EH (cell line): ENCODE data around the gene FCN1.

Experiments used
- DNase-seq: peaks from one replicate; pipeline ENCODE4 v3.0.0-alpha.2; 2015; ENCODE audit warnings: low read depth

Gene FCN1

DNA sequence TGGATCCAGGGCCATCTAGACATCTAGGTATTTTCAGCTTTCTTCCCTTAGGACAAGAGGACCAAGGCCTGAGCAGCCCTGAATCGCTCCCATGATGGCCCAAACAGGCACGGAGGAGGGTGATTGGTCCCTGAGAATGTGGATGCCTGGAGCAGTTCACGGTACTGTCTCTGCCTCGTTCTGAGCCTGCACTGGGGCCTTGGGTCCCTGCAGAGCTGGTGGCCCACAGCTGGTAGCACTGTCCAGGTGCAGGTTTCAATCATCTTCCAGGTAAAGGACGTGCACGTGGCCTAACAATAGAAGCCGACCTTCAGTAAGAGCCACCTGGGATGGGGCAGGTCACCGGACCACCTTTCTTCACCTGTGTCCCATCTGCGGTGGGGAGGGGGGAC, 19.4 kb upstream of the FCN1 start:
- no peak for DNase-seq

DNA sequence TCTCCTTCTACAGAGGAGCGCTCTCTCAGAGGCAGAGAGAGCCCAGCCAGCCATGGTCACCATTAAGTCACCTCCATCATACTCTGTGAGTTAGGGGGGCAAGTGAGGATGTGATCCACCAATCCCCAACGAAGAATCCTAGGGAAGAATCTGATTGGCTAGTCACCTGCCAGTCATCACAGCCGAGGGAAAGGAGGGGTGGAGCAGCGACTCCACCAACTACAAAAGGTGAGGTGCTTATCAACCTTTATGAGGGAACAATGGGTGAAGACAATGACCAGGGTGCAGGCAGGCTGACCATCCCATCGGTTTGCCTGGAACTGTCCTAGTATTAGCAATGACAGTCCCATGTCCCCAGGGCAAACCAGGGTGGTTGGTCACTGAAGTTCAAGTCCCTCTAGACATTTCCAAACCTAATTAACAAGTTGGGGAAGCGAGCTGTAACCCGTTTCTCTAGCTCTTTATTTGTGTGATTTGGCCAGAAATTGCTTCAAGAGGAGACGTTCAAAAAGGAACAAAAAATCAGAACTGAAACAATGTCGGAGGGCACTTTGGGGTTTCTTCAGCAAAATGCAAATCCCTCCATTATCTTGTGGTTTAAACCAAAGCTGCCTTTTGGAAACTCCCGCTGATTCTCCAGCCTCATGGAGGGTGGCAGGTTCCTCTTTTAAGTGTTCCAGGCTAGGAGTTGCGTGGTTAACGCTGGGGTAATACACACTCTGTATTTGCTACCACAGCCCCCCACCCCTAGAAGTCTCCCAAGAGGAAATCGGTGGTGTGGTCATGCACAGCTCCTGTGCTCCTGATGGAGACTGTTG, 18.8 kb upstream of the FCN1 start:
- DNase-seq: no peak

DNA sequence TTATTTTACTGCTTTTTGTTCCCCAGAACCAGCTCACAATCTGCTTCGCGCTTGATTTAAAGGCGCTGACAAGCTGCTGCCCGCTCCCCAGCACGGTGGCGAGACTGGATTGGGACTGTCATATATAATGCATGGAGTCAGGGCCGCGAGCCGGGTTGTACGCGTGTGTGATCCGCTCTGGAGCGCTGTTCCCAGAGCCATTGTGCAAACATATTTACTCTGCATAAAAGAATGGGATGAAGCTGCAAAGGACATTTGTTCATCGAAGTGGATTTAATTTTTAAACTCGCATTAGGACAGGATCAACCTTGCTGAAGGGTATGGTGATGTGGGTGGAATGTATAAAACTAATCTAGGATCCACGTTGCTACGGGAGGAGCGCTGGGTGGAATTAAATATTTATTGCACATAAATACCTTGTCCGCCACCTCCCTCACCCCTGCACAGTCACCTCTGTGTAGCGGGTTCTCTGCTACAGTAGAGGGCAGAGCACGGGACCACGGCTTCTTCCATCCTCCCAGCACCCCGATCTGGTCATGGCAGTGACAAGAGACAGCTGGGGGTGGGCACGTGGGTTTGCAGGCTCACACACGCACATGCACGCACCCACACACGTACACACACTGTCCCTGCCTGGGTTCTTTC, 18.1 kb upstream of the FCN1 start:
- DNase-seq: no peak

DNA sequence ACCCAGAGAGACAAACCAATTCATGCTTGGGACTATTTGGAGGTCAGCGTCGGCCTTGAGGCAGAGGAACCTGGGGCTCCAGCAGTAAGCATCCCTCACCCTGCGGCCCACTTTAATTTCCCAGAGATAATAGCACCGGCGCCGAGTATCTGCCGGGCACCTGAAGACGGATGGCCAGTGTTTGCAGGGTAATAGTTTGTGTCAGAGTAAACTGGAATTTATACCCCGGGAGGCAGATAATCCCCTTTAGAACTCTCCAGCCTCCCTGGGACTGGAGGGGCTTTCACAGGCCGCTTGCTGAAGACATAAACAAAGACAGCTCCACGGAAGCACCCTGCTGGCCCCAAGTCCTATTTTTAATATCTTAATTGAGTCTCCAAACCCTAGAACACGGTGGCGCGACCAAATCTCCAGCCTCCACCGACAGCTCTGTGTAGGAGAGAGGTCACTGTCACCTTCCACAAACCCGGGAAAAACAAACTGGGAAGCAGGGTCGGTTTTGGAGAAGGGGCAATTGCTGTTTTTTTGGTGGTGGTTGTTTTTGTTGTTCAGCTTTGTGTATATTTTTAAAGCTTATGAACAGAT, 17.4 kb upstream of the FCN1 start:
- DNase-seq: no peak

DNA sequence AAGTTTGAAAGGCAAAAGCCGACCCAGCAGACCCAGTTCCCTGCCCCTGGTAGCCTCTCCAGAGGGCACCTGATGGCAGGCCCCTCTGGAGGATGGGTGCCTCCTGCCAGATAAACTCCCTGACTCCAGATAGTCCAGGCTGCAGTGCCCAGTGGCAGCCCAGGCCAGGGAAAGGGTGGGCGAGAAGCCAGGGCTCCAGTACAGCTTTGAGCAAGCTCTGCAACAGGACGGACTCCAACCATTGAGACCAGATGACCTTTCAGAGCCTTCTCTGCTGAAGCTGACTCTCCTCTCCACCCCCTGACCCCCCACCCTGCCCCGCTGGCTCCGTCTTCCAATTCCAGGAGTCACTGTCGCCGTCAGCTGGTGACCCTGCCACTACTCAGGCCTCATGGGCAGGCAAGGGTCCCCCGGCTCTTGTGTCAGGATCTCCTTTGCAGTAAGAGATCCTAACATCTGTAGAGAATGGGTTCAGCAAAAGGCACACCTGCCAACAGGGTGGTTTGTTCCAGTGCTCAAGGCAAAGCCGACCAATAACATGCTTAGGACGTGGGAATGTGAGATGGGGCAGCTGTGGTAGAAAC, 15.5 kb upstream of the FCN1 start:
- DNase-seq: no peak

DNA sequence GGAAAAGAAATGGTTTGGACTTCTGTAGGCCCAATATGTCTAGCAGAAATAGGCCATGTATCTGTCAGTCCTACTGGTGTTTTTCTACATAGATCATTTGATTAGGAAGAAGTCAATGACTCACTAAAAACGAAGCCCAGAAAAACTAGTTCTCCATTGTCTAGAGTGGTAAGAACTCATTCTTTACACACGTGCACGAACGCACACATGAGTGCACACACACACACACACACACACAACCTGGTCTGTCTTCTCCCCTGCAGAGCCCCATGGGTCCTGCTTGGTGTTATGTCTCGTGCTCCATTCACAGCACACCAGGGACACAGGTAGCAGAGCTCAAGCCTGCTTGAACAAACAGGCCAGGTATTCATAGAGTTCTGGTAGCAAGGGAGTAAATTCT, 14.9 kb upstream of the FCN1 start:
- no peak for DNase-seq

DNA sequence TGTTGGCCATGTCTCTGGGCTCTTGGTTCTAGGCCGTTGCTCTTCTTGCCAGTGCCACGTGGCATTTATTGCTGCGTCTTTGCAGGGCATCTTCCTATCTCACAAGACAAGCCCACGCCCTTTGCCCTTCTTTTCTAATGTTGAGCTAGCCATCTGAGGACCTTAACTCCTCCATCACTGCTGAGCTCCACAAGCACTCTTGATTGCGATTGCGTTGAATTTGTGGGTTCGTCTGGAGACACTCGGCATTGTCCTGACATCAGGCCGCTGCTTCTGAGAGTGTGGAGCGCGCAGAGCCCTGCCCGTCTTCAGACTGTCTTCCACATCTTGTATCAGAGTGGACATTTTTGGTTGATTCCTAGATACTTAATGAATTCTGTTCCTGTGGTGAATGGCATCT, 14.5 kb upstream of the FCN1 start:
- no peak for DNase-seq

DNA sequence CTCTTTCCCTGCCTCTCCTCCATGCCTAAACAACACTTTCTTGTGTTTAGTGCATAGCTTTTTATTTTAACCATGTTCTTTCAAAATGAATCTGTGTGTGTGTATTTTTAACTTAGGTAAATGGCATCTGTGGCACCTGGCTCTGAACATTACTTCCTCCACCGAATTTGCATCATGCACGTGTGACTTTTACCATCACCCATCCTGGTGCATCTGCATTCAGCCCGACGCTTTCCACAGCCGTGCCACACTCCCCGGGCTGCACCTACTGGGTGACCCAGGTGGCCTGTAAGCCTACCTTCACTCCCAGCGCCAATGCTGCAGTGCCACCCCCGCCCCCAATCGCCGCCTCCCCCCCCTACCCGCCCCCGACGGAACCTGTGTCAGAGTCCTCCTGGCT, 12.7 kb upstream of the FCN1 start:
- no peak for DNase-seq

DNA sequence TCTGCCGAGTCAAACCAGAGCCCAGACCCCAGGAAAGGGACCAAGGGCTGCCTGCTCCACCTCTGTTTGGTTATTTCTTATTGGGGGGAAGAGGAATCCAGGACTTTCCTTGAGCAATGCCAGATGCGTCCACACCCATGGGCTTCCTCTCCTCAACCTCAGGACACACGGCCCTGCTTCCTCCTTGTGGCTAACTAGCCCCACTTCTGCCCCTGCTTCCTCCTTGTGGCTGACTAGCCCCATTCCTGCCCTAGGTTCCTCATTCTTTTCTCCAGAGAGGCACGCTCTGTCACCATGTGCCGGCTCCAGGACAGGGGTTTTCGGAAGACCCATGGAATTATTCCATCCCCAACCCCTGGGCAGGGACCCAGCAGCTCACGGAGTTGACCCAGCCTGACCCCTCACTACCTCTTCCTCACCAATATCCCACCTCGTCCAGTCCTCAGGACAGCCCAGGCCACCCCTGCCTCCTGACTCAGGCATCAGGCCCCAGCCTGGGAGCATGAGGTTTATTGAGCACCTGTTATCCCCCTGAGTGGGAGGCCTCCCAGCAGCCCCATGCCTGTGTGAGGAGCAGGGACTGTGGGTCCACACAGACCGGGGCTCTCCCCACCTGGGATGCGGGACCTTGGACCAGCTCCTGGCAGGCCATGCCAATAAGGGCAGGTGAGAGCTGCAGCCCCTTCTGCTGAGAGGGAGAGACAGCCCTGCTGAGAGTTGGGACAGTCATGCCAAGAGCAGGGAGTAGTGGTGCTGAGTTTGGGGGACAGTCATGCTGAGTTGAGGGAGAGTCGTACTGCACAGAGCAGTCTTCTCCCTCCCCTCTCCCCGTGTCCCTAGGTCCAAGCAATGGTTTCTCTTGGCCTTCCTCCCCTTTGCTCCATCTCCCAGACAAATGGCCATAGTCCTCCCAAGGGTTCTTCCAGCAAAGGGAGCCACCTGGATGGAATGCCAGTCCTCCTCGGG, 11.8 kb upstream of the FCN1 start:
- no peak for DNase-seq

DNA sequence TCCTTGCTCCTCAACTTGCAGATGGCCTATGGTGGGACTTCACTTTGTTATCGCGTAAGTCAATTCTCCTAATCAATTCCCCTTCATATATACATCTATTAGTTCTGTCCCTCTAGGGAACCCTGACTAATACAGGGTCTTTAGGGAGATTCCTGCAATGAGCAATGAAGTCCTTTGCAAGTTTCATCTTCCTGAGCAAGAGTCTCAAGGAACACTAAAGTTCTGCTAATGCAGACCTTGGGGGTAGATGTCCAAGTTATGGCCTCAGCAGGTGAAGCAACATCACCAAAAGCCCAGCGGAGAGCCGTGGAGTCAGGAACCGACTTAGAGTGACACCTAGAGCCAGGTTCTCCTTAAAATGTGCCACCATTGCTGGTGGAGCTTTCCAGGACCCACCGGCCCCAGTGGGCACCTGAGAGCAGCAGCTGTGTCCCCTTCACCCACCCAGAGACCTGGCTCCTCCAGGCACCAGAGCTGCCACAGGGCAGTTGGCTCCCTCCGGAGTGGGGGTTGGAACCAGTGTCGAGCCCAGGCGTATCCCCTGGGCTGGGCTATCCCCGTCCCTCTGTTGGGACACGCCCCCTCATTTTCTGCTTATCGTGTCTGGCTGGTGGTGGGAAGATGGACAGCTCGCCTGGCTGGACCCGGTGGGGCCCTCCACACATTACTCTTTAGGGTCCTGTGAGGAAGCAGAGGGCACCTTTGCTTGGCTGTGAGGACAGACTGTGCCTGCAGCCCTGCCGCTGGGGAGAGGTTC, 10.9 kb upstream of the FCN1 start:
- DNase-seq: no peak

DNA sequence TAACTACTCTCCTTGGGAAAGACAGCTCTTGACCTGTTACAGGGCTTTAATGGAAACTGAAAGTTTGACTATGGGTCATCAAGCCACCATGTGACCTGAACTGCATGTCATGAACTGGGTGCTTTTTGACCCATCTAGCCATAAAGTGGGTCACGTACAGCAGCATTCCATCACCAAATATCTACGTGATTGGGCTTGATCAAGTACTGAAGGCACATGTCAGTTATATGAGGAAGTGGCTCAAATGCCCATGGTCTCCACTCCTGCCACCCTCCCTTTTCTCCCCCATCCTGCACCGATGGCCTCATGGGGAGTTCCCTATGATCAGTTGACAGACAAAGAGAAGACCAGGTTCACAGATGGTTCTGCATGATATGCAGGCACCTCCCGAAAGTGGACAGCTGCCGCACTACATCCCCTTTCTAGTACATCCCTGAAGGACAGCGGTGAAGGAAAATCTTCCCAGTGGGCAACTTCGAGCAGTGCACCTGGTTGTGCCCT, 7.3 kb upstream of the FCN1 start:
- no peak for DNase-seq

DNA sequence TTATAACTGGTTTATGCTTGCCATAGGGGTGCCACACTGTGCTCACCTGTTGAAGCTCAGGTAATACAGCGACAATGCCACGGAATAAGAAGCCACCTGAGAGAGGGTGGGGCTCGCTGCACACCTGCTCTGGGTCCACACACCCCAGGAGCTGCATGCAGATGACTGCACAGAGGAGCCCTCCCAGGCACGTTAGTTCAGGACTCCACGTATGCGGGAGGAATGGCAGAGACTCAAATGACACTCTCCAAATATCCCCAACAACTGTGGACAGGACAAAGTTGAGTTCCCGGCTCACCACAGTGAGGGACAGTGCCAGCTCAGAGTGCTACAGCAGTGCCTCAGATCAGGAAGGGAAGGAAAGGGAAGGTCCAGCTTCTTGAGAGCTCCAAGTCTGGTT, 5.8 kb upstream of the FCN1 start:
- no peak for DNase-seq

DNA sequence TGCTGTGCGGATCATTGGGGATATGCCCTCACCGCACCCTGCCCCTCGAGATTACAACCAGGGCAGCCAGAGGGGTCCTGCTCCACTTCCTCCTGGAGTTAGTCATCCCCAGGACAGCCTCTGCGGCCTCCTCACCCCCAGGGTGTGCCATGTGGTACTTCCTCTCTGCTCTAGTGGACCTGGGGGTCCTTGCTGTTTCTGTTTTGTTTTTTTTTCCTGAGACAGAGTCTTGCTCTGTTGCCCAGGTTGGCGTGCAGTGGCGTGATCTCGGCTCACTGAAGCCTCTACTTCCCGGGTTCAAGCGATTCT, 5.2 kb upstream of the FCN1 start:
- DNase-seq: no peak

DNA sequence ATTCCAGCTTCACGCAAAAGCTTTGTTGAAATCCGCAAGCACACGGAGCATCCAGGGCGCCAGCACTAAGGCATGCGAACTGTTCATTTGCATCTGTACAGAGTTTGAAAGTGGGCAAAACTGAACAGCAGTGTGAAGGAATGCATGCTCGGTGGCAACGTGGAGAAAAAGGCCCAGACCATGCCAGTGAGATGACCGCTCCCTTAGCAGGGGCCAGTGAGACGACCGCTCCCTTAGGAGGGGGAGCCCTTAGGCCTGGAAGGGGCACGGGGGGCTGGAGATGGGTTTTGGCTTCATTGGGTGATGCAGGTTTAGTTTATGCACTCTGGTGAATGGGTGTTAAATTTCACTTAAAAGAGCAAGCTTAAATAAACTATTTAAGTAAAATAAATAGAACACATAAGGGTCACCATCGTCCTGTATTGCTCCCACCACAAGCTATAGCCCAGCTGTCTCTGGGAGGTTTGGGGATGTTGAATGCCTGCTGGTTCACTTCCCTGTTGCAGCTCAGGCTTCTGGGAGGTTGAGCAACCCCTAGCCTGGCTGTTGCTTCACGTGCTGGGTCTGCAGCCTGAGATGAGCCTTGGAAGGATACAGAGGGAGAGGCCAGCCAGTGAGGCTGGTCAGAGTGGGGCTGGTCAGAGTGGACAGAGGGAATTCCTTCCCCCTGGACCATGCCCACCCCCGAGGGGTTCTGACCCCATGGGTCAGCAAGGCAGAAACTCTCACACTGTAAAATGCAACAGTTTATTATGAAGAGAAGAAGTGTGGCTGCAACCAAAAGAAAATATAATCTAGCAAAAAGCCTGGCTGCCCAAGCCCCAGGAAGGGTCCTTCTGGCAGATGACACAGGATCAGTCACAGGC, 4.6 kb upstream of the FCN1 start:
- DNase-seq: no peak

DNA sequence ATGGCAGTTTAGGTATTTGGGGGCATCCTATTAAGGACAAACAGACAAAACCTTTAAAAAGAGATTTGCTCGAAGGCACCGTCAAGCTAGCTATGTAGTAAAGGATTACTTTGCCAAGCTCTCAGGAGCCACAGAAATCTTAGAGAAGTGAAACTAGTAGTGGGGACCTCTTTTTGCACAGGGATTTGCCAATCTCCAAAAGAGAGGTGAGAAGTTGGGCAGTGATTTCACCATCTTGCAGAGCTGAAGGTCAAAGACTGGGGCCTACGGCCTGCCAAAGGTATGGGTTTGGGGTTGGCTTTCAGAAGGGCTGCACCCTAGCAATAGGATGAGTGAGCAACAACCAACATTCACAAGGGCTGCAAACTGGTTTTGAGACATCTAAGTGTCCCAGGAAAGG, 1.6 kb upstream of the FCN1 start:
- DNase-seq: no peak

DNA sequence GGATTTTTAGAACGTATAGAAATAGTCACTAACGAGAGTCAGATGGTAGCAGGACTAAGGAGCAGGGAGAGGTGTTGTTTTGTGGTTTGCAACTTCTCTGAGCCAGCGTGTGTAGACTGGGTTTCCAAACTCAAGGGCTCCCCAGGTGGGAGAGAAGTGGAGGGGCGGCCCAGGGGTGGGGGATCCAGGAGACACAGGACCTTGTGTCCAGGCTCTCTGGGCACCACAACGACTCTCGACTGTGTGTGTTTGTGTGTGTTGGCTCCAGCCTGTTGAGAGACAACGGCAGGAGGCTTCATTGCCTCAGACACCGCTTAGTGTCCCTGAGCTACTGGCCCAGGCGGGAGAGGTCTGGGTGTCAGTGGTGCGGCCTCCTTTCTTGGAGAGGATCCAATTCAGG, 934 bp upstream of the FCN1 start:
- DNase-seq: no peak

DNA sequence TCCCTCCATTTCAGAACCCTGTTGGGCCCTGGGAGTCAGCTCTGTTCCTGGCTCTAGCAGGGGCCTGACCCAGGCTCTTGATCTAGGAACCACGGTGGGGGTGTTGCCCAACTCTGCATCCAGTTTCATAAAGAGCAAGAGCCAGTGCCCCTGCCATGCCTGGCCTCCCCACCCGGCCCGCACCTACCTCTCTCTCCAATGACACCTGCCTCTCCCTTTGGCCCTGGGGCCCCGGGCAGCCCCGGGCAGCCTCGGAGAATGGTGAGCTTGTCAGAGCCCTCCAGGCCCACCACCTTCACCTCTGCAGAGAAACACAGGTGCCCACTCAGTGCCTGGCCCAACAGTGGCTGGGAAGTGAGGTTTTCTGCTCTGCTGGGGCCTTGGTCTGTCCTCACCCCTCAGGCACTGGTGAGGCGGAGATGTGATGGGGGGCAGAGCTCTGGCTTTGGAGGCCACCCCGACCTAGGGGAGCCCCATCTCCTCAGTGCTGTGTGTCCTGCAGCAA, 1.5 kb downstream of the FCN1 start:
- DNase-seq: no peak

DNA sequence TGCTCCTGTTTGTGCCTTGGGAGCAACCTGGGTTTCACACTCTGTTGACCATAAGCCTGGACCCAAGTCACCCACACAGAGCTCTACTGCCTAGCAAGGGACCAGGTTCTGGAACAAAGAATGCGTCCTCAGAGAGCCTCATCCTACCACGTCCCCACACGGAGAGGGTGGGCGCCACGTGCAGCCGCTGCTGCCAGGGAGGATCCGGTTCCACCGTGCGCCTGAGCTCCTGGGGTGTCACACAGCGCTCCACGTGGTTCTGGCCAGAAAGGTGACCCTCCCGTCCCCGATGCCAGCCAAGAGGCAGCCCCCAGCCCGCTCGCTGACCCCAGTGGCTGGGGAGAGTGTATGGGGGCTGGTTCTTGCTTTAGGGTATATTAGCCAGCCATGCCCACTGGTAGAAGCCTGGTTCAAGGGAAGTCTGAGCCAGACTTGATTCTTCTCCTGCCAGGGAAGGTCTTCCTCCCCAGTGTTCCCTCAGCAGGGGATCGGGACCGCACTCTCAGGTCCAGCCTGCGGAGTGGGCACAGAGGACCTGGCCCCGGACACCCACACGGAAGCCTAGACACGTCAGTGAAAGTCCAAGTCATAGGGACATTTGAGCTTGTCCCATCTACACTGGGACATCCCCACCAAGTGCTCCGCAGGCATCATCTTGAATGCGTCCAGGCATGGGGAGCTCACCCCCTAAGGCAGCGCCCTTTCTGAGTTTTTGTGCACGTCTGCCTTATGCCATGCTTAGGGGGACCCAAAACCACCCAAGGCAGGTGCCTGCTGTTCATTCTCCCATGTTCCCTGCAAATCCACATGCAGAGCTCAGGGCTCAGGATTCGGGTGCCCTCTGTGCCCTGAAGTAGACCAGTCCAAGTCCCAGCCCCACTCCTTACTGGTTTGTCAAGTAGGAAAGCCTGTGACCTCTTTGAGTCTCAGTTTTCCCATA, 2.4 kb downstream of the FCN1 start:
- DNase-seq: no peak

DNA sequence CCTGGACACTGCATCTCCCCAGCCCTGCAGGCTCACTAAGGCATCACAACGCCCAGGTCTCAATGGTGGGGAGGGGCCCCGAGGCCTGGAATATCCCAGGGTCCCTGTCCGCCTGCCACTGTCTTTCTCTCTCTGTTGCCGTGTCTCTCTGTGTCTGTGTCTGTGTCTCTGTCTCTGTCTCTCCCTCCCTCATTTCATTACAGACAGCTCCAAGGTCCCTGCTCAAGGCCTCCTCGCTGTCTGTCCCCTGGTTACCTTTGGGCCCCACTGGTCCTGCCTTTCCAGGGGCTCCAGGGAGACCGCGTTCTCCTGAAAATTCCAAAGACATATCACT, 3.2 kb downstream of the FCN1 start:
- DNase-seq: no peak
